WTC11 (cell line): ENCODE results near the gene LPGAT1. TPM values are rescaled to one million over a fixed set of nuclear protein-coding genes. Genes with fewer than 3 reads are reported as not detected.

Experiments
- ATAC-seq: fragments of 200-7000 bp; cut with Tn5 transposase; 2 replicates; pipeline ENCODE4 v1.10.0; 2021; ENCODE audit warnings: mild to moderate bottlenecking, moderate library complexity
- CTCF ChIA-PET: fragments of 300-600 bp; sonication (Branson Sonifier 250); formaldehyde crosslinking; loops from one replicate; lab custom pipeline; 2021; ENCODE audit warnings: antibody characterized with exemption; lab: Charles Lee
- POLR2A ChIA-PET: fragments of 350-600 bp; sonication (Branson Sonifier 250); formaldehyde crosslinking; loops from one replicate; lab custom pipeline; 2021; ENCODE audit warnings: antibody characterized with exemption; lab: Charles Lee
- DNase-seq: peaks from one replicate; pipeline ENCODE4 v3.0.0; 2021; ENCODE audit warnings: low spot score
- H3K27ac Mint-ChIP-seq: 2 replicates; pipeline ENCODE4 v1.8.0; 2021; ENCODE audit warnings: mixed read lengths
- H3K27me3 Mint-ChIP-seq: 2 replicates; pipeline ENCODE4 v1.8.0; 2021; ENCODE audit warnings: low read depth, mild to moderate bottlenecking, moderate library complexity, mixed read lengths
- H3K36me3 Mint-ChIP-seq: 2 replicates; pipeline ENCODE4 v1.8.0; 2021; ENCODE audit warnings: mixed read lengths
- H3K4me1 Mint-ChIP-seq: 2 replicates; pipeline ENCODE4 v1.8.0; 2022; ENCODE audit warnings: mixed read lengths
- H3K4me3 Mint-ChIP-seq: 2 replicates; pipeline ENCODE4 v1.8.0; 2021; ENCODE audit warnings: mild to moderate bottlenecking, moderate library complexity, mixed read lengths
- H3K9me3 Mint-ChIP-seq: 2 replicates; pipeline ENCODE4 v1.8.0; 2021; ENCODE audit warnings: mixed read lengths
- ARID4B ChIP-seq: sonication (generic); formaldehyde crosslinking; IDR thresholded peaks from 2 replicates; pipeline ENCODE4 v1.8.0; 2023; ENCODE audit warnings: missing genetic modification reagents, mild to moderate bottlenecking, borderline replicate concordance
- CTCF ChIP-seq: fragments of 200-600 bp; IDR thresholded peaks from 2 replicates; pipeline ENCODE4 v1.8.0; 2022; ENCODE audit warnings: antibody characterized with exemption
- ETV6 ChIP-seq: sonication (generic); formaldehyde crosslinking; IDR thresholded peaks from 2 replicates; pipeline ENCODE4 v1.8.1; 2022; ENCODE audit warnings: mild to moderate bottlenecking, missing genetic modification reagents
- FOXJ3 ChIP-seq: sonication (generic); formaldehyde crosslinking; IDR thresholded peaks from 2 replicates; pipeline ENCODE4 v1.9.0; 2021; ENCODE audit warnings: missing genetic modification reagents, mild to moderate bottlenecking, borderline replicate concordance
- FOXP4 ChIP-seq: sonication (generic); formaldehyde crosslinking; IDR thresholded peaks from 2 replicates; pipeline ENCODE4 v1.8.0; 2022; ENCODE audit warnings: mild to moderate bottlenecking, missing genetic modification reagents
- JUN ChIP-seq: sonication (generic); formaldehyde crosslinking; IDR thresholded peaks from 2 replicates; pipeline ENCODE4 v1.8.0; 2023; ENCODE audit warnings: mild to moderate bottlenecking, missing genetic modification reagents
- KAT7 ChIP-seq: sonication (generic); formaldehyde crosslinking; IDR thresholded peaks from 2 replicates; pipeline ENCODE4 v1.8.1; 2023; ENCODE audit warnings: missing genetic modification reagents, mild to moderate bottlenecking, borderline replicate concordance
- MYBL2 ChIP-seq: sonication (generic); formaldehyde crosslinking; IDR thresholded peaks from 2 replicates; pipeline ENCODE4 v1.8.1; 2023; ENCODE audit warnings: mild to moderate bottlenecking, moderate library complexity, missing genetic modification reagents
- PRRX2 ChIP-seq: fragments of 250-450 bp; sonication (Bioruptor Pico); IDR thresholded peaks from 2 replicates; pipeline ENCODE4 v1.8.0; 2021; ENCODE audit warnings: mild to moderate bottlenecking
- SMAD4 ChIP-seq: sonication (generic); formaldehyde crosslinking; IDR thresholded peaks from 2 replicates; pipeline ENCODE4 v1.8.0; 2022; ENCODE audit warnings: mild to moderate bottlenecking, missing genetic modification reagents
- TEAD4 ChIP-seq: sonication (generic); formaldehyde crosslinking; IDR thresholded peaks from 2 replicates; pipeline ENCODE4 v1.8.0; 2022; ENCODE audit warnings: mild to moderate bottlenecking, missing genetic modification reagents
- TP53 ChIP-seq: sonication (generic); formaldehyde crosslinking; IDR thresholded peaks from 2 replicates; pipeline ENCODE4 v1.8.1; 2023; ENCODE audit warnings: mild to moderate bottlenecking, missing genetic modification reagents
- ZNF138 ChIP-seq: sonication (generic); formaldehyde crosslinking; conservative IDR thresholded peaks from 2 replicates; pipeline ENCODE4 v1.8.1; 2022; ENCODE audit warnings: mild to moderate bottlenecking, moderate library complexity, missing genetic modification reagents
- ZNF232 ChIP-seq: sonication (generic); formaldehyde crosslinking; IDR thresholded peaks from 2 replicates; pipeline ENCODE4 v1.8.0; 2022; ENCODE audit warnings: mild to moderate bottlenecking, missing genetic modification reagents
- ZNF263 ChIP-seq: sonication (generic); formaldehyde crosslinking; IDR thresholded peaks from 2 replicates; pipeline ENCODE4 v1.8.1; 2022; ENCODE audit warnings: low read depth, mild to moderate bottlenecking, moderate library complexity, missing genetic modification reagents
- ZNF317 ChIP-seq: sonication (generic); formaldehyde crosslinking; IDR thresholded peaks from 2 replicates; pipeline ENCODE4 v1.8.1; 2023; ENCODE audit warnings: low read depth, mild to moderate bottlenecking, moderate library complexity, missing genetic modification reagents, borderline replicate concordance
- total RNA-seq: library from RNA; stranded (reverse); gene quantifications from 3 replicates; pipeline ENCODE4 v1.2.3, GENCODE V29; 2021
- TF ChIP-seq, protein P1 (sequence below): sonication (generic); formaldehyde crosslinking; IDR thresholded peaks from 2 replicates; pipeline ENCODE4 v1.8.1; 2023; ENCODE audit warnings: mild to moderate bottlenecking, missing genetic modification reagents
- TF ChIP-seq, protein P2 (sequence below): fragments of 250-450 bp; sonication (Bioruptor Pico); IDR thresholded peaks from 2 replicates; pipeline ENCODE4 v1.9.0; 2021; ENCODE audit warnings: mild to moderate bottlenecking, borderline replicate concordance

Gene LPGAT1
- total RNA-seq, 1 experiment from 2014 or later = 15.1 TPM

DNA sequence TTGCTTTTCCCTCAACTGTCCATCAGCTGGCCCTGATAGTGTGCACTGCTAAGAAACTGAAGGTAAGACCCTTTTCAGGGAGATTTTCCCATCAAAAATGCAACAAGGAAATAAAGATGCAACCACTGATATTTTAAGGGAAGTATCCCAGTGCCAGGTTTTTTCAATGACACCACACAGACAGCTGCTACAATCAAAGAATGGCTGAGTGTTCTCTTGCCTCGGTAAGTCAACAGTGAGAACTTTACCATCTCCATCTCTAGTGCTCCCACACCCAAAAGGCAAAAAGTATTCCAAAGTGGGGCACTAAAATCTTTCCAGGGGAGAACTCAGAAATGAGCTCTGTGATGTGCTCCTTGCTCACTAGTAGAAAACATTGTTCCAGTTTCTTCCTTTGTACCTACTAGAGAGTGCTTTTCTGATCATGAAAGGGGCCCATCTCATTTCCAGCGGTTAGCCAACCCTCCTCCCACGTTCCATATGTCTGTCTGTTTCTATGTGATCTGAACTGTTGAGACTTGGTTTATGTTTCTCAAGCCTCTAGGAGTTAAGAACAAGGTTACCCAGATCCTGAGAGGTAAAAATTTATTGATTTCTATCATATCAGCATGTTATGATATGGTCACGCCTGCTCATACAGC, 87.6 kb downstream of the LPGAT1 start:
- DNase-seq (no peak), ATAC-seq (no peak)
- Mint-ChIP-seq H3K4me3 (no peak overlapping the region), H3K27ac (no peak overlapping the region), H3K9me3 (no peaks in the 10 kb centered on the region), H3K36me3 (no peaks in the 10 kb centered on the region), H3K4me1 (peaks cover 4% of the 10 kb centered on the region), H3K27me3 (no peaks in the 10 kb centered on the region)
- POLR2A ChIA-PET = no interaction called here
- CTCF ChIA-PET = no interaction called here
- no peak for TF ChIP-seq CTCF
- TF ChIP-seq TP53 (CRISPR knock-in tag) = no peak
- TF ChIP-seq ARID4B (CRISPR knock-in tag) = no peak
- TF ChIP-seq, protein P1, sequence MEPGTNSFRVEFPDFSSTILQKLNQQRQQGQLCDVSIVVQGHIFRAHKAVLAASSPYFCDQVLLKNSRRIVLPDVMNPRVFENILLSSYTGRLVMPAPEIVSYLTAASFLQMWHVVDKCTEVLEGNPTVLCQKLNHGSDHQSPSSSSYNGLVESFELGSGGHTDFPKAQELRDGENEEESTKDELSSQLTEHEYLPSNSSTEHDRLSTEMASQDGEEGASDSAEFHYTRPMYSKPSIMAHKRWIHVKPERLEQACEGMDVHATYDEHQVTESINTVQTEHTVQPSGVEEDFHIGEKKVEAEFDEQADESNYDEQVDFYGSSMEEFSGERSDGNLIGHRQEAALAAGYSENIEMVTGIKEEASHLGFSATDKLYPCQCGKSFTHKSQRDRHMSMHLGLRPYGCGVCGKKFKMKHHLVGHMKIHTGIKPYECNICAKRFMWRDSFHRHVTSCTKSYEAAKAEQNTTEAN (CRISPR knock-in tag) = no peak
- TF ChIP-seq, protein P2, sequence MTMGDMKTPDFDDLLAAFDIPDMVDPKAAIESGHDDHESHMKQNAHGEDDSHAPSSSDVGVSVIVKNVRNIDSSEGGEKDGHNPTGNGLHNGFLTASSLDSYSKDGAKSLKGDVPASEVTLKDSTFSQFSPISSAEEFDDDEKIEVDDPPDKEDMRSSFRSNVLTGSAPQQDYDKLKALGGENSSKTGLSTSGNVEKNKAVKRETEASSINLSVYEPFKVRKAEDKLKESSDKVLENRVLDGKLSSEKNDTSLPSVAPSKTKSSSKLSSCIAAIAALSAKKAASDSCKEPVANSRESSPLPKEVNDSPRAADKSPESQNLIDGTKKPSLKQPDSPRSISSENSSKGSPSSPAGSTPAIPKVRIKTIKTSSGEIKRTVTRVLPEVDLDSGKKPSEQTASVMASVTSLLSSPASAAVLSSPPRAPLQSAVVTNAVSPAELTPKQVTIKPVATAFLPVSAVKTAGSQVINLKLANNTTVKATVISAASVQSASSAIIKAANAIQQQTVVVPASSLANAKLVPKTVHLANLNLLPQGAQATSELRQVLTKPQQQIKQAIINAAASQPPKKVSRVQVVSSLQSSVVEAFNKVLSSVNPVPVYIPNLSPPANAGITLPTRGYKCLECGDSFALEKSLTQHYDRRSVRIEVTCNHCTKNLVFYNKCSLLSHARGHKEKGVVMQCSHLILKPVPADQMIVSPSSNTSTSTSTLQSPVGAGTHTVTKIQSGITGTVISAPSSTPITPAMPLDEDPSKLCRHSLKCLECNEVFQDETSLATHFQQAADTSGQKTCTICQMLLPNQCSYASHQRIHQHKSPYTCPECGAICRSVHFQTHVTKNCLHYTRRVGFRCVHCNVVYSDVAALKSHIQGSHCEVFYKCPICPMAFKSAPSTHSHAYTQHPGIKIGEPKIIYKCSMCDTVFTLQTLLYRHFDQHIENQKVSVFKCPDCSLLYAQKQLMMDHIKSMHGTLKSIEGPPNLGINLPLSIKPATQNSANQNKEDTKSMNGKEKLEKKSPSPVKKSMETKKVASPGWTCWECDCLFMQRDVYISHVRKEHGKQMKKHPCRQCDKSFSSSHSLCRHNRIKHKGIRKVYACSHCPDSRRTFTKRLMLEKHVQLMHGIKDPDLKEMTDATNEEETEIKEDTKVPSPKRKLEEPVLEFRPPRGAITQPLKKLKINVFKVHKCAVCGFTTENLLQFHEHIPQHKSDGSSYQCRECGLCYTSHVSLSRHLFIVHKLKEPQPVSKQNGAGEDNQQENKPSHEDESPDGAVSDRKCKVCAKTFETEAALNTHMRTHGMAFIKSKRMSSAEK (CRISPR knock-in tag) = no peak

GRCh38 chr1:211742272-211742671, 88.3 kb downstream of the LPGAT1 start:
- H3K27me3 Mint-ChIP-seq = no peaks in the 10 kb centered on the region
- no peak overlapping the region for H3K4me3 Mint-ChIP-seq
- POLR2A ChIA-PET = interaction anchor here (0.6 kb wide), 1 partner anchor 43 kb away, joined by 3 read pairs; no protein-coding TSS in a partner anchor
- no peaks in the 10 kb centered on the region for H3K9me3 Mint-ChIP-seq
- CTCF ChIA-PET = interaction anchor here (0.5 kb wide), 1 partner anchor 364 kb away, joined by 4 read pairs; no protein-coding TSS in a partner anchor
- no peak overlapping the region for H3K27ac Mint-ChIP-seq
- H3K4me1 Mint-ChIP-seq = peaks cover 8% of the 10 kb centered on the region
- no peak for ATAC-seq
- TF ChIP-seq ZNF138 (CRISPR knock-in tag) (no peak), MYBL2 (no peak), JUN (CRISPR knock-in tag) (no peak), FOXJ3 (no peak), ETV6 (CRISPR knock-in tag) (no peak), PRRX2 (no peak), ZNF232 (CRISPR knock-in tag) (no peak), ZNF263 (no peak), SMAD4 (CRISPR knock-in tag) (no peak), KAT7 (CRISPR knock-in tag) (no peak), FOXP4 (CRISPR knock-in tag) (no peak), TEAD4 (CRISPR knock-in tag) (no peak), ZNF317 (CRISPR knock-in tag) (no peak)
- no peak for DNase-seq
- H3K36me3 Mint-ChIP-seq = no peaks in the 10 kb centered on the region
